Measurements from ENCODE around the gene FRMD3.

Gene FRMD3

GRCh38 chr9:83209188-83209731 lies 328.9 kb downstream of the FRMD3 start:
- Mint-ChIP-seq H3K27ac (no peak overlapping the region), H3K36me3 (ENCODE audit: low read depth) (no peaks in the 10 kb centered on the region), H3K4me1 (ENCODE audit: low read depth) (no peaks in the 10 kb centered on the region), H3K9me3 (no peaks in the 10 kb centered on the region), H3K4me3 (no peak overlapping the region), H3K27me3 (ENCODE audit: low read depth) (peaks cover 4% of the 10 kb centered on the region)

- no peaks in the 10 kb centered on the region for H3K36me3 Mint-ChIP-seq (ENCODE audit: low read depth)
- H3K9me3 Mint-ChIP-seq: no peaks in the 10 kb centered on the region
- no peaks in the 10 kb centered on the region for H3K4me1 Mint-ChIP-seq (ENCODE audit: low read depth)
- H3K27me3 Mint-ChIP-seq (ENCODE audit: low read depth): peaks cover 4% of the 10 kb centered on the region
- no peak overlapping the region for H3K4me3 Mint-ChIP-seq
- H3K27ac Mint-ChIP-seq: no peak overlapping the region
Observed at GRCh38 chr9:83208065-83208850, 329.9 kb downstream of the FRMD3 start.

- H3K27ac Mint-ChIP-seq: no peak overlapping the region
- no peaks in the 10 kb centered on the region for H3K4me1 Mint-ChIP-seq (ENCODE audit: low read depth)
- H3K9me3 Mint-ChIP-seq: no peaks in the 10 kb centered on the region
- no peaks in the 10 kb centered on the region for H3K27me3 Mint-ChIP-seq (ENCODE audit: low read depth)
- H3K4me3 Mint-ChIP-seq: no peak overlapping the region
- no peaks in the 10 kb centered on the region for H3K36me3 Mint-ChIP-seq (ENCODE audit: low read depth)
Observed at GRCh38 chr9:83204047-83204446, 334.2 kb downstream of the FRMD3 start.

- Mint-ChIP-seq H3K9me3 (no peaks in the 10 kb centered on the region), H3K4me1 (ENCODE audit: low read depth) (no peaks in the 10 kb centered on the region), H3K27me3 (ENCODE audit: low read depth) (peaks cover 4% of the 10 kb centered on the region), H3K36me3 (ENCODE audit: low read depth) (no peaks in the 10 kb centered on the region), H3K4me3 (no peak overlapping the region), H3K27ac (no peak overlapping the region)
Observed at GRCh38 chr9:83200531-83200930, 337.7 kb downstream of the FRMD3 start.

GRCh38 chr9:83199832-83200231 lies 338.4 kb downstream of the FRMD3 start:
- Mint-ChIP-seq H3K27ac (no peak overlapping the region), H3K4me1 (ENCODE audit: low read depth) (no peaks in the 10 kb centered on the region)

GRCh38 chr9:83199240-83199639 lies 339.0 kb downstream of the FRMD3 start:
- Mint-ChIP-seq H3K4me3 (no peak overlapping the region), H3K27me3 (ENCODE audit: low read depth) (peaks cover 5% of the 10 kb centered on the region), H3K9me3 (no peaks in the 10 kb centered on the region), H3K4me1 (ENCODE audit: low read depth) (no peaks in the 10 kb centered on the region), H3K27ac (no peak overlapping the region), H3K36me3 (ENCODE audit: low read depth) (no peaks in the 10 kb centered on the region)

More at GRCh38 chr9:83199832-83200231, 338.4 kb downstream of the FRMD3 start:
- Mint-ChIP-seq H3K4me3 (no peak overlapping the region), H3K36me3 (ENCODE audit: low read depth) (no peaks in the 10 kb centered on the region), H3K9me3 (no peaks in the 10 kb centered on the region), H3K27me3 (ENCODE audit: low read depth) (peaks cover 5% of the 10 kb centered on the region)

- H3K36me3 Mint-ChIP-seq (ENCODE audit: low read depth): no peaks in the 10 kb centered on the region
- no peak overlapping the region for H3K27ac Mint-ChIP-seq
- H3K4me1 Mint-ChIP-seq (ENCODE audit: low read depth): no peaks in the 10 kb centered on the region
- peaks cover 5% of the 10 kb centered on the region for H3K27me3 Mint-ChIP-seq (ENCODE audit: low read depth)
- no peak overlapping the region for H3K4me3 Mint-ChIP-seq
- H3K9me3 Mint-ChIP-seq: no peaks in the 10 kb centered on the region
Observed at GRCh38 chr9:83198371-83198770, 339.8 kb downstream of the FRMD3 start.

GRCh38 chr9:83197591-83197990 lies 340.6 kb downstream of the FRMD3 start:
- H3K4me3 Mint-ChIP-seq: no peak overlapping the region
- H3K27me3 Mint-ChIP-seq (ENCODE audit: low read depth): peaks cover 5% of the 10 kb centered on the region

GRCh38 chr9:83196946-83197345 lies 341.3 kb downstream of the FRMD3 start:
- Mint-ChIP-seq H3K27ac (no peak overlapping the region), H3K36me3 (ENCODE audit: low read depth) (no peaks in the 10 kb centered on the region), H3K9me3 (no peaks in the 10 kb centered on the region), H3K27me3 (ENCODE audit: low read depth) (peaks cover 5% of the 10 kb centered on the region), H3K4me3 (no peak overlapping the region), H3K4me1 (ENCODE audit: low read depth) (no peaks in the 10 kb centered on the region)

More at GRCh38 chr9:83197591-83197990, 340.6 kb downstream of the FRMD3 start:
- H3K36me3 Mint-ChIP-seq (ENCODE audit: low read depth): no peaks in the 10 kb centered on the region
- no peaks in the 10 kb centered on the region for H3K4me1 Mint-ChIP-seq (ENCODE audit: low read depth)
- no peak overlapping the region for H3K27ac Mint-ChIP-seq
- no peaks in the 10 kb centered on the region for H3K9me3 Mint-ChIP-seq

Measured in T-helper 1 cell treated with Interleukin-12 subunit alpha and Interleukin-12 subunit beta and Interleukin-4 antibody, amounts not matched to agents 30 μg/mL and 1 μg/mL, for 36 hours (primary cell).